Measurements from ENCODE around the gene DLK2.
"Not testable (repeated sequence)": the region's sequence is repeated elsewhere in the genome, so short reads cannot be mapped to it uniquely, and the experiment has no call there.

The DLK2 gene

DNA sequence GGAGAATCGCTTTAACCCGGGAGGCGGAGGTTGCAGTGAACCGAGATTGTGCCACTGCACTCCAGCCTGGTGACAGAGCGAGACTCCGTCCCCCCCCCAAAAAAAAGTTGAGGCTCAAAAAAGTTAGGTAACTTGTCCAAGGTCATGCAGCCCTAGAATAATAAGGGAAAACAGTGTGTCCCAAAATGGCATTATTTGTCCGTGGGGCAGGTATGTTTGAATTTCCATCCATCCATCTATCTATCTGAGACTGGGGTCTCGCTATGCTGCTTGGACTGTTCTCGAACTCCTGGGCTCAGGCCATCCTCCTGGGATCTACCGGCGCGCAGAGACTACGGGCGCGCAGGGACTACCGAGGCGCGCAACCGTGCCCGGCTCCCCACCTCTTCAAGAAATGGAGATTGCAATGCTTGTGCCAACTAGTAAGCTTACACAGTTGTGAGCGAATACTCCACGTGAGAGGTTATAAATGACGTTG, 28.4 kb downstream of the DLK2 start:
- no peak for DNase-seq

DNA sequence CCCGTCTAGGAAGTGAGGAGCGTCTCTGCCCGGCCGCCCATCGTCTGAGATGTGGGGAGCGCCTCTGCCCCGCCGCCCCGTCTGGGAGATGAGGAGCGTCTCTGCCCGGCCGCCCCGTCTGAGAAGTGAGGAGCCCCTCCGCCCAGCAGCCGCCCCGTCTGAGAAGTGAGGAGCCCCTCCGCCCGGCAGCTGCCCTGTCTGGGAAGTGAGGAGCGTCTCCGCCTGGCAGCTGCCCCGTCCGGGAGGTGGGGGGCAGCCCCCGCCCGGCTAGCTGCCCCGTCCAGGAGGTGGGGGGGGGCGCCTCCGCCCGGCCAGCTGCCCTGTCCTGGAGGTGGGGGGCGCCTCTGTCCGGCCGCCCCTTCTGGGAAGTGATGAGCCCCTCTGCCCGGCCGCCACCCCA, 30.3 kb downstream of the DLK2 start:
- DNase-seq, result not testable (repeated sequence)

DNA sequence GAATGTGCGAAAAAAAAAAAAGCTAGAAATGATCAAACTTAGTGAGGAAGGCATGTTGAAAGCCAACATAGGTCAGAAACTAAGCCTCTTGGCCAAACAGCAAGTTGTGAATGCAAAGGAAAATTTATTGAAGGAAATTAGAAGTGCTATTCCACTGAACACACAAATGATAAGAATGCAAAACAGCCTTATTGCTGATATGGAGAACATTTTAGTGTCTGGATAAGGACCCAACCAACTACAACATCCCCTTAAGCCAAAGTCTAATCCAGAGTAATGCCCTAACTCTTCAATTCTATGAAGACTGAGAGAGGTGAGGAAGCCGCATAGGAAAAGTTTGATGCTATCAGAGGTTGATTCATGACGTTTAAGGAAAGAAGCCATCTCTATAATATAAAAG, 33.5 kb downstream of the DLK2 start:
- DNase-seq, result no peak

DNA sequence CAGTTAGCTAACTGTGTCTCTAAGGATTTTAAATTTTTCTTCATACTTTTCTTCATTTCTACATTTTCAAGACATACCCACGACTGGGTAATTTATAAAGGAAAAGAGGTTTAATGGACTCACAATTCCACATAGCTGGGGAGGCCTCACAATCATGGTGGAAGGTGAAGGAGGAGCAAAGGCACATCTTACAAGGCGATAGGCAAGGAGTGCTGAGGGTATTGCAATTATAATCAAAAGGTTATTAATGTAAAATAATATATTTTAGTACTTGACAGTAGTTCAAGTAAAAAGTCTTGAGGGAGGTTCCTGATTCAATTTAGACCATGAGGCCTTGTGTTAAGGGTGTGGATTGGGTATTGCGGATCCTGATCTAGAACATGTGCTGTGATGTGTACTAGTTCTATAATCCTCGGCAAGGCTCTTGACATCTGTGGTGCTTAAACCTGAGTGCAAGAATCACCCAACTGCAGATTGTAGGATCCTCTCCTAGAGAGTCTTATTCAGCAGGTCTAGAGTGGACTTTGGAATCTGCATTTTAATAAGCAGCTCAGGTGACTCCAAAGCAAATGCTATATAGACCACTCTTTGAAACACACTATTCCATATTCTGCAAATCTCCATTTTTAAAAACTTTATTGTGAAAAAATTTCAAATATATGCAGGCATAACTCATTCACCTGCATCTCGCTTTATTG, 35.2 kb downstream of the DLK2 start:
- DNase-seq, result no peak

DNA sequence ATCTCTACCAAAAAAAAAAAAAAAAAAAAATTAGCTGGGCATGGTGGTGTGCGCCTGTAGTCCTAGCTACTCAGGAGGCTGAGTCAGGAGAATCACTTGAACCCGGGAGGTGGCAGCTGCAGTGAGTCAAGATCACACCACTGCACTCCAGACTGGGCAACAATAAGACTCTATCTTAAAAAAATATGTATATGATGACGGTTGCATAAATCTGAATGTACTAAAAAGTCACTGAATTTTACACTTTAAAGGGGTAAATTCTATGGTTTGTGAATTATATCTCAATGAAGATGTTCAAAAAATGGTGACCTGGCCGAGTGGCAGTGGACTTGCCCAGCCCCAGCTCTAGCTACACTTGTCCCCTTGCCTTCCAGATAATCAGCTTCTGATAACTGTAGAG, 38.4 kb downstream of the DLK2 start:
- no peak for DNase-seq

DNA sequence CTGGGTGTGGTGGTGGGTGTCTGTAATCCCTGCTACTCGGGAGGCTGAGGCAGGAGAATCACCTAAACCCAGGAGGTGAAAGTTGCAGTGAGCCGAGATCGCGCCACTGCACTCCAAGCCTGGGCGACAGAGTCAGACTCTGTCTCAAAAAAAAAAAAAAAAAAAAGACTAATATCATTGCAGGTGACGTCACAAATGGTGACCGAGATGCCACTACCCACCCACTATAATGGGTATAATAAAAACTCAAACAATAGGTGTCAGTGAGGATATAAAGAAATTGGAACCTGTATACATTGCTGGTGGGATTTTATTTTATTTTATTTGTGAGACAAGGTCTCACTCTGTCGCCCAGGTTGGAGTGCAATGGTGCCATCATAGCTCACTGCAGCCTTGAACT, 40.1 kb downstream of the DLK2 start:
- not testable (repeated sequence) for DNase-seq

DNA sequence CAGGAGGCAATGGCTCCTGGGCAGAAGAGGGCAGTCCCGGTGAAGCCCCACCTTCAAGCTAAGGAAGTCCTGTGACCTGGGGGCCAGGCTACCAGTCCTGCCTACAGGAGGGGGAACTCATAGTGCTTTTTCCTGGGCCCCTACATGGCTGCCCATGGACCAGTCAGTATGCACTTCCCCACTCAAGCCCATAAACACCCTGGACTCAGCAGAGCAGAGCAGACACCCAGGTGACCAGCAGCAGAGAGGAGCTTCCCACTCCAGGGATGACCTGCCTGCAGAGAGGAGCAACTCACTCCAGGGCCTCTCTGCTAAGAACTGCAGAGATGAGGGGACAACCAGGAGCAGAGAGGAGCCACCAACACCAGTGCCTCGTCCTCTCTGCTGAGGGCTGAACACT, 42.3 kb downstream of the DLK2 start:
- DNase-seq, result no peak

DNA sequence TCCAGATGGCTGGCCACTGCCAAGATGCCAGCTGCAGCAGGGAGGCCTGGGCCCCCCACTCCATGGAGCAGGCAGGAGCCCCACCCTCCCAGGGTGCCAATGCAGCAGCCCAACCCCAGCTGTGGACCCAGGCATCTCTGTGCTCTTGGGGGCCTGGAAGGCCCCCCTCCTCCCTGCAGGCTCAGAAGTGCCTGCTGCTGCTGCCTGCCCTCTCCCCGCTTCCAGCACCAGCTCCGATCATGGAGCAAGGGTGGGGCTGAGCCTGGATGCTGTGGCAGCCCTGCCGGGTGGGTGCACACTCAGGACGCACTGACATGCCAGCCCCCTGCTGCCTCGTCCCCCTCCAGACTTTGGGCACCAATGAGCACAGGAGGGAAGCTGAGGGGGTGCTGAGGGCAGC, 42.8 kb downstream of the DLK2 start:
- DNase-seq, result no peak

DNA sequence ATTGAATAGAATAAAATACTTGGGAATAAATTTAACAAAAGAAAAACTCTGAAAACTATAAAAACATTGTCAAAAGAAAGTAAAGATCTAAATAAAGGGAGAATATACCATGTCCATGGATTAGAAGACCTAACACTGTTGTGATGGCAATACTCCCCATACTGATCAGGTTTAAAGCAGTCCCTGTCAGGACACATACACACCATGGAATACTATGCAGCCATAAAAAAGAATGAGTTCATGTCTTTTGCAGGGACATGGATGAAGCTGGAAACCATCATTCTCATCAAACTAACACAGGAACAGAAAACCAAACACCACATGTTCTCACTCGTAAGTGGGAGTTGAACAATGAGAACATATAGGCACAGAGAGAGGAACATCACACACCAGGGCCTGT, 44.6 kb downstream of the DLK2 start:
- not testable (repeated sequence) for DNase-seq

DNA sequence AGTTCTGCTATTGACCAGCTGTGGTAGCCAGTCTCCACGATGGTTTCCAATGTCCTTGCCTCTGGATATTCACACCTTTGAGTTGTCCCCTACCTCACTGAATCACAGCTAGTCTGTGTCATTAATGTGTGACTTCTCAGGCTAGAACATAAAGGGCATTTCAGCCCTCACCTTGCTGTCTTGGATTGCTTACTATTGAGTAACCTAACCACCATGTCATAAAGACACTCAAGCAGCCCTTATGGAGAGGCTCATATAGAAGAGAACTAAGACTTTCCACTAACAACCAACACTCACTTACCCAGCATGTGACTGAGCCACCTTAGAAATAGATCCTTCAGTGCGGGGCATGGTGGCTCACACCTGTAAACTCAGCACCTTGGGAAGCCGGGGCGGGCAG, 47.1 kb downstream of the DLK2 start:
- no peak for DNase-seq

DNA sequence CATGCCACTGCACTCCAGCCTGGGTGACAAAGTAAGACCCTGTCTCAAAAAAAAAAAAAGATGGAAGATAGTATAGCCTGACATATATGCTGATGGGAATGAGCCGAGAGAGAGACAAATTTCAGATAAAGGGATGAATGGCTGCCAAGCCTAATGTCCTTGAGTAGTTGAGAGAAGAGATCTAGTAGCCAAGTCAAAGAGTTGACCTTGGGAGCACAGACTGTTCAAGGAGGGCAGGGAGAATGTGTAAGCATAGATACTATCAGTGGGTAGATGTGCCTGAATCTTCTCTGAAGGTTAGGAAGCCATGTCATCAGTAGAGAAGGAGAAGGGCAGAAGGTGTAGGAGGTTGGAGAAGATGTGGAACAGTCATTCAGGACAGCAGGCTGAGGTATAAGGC, 48.1 kb downstream of the DLK2 start:
- no peak for DNase-seq

DNA sequence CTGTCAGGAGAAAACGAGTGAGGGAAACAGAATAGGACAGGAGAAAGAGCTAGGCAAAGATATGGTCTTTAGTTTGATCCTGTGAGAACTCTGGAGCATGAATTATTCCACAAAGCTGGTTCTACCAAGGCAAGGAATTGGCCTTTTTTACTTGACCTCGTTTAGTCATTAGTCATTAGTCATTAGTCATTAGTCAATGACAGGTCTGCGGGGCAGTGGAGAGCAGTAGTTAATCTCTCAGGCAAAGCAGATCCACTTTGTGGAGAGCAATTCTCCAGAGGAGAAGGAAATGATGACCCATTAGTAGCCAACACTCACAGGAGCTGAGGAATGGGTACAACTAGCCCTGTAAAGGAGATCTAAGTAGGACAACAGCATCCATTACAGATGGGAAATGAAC, 50.0 kb downstream of the DLK2 start:
- DNase-seq, result peak; percentile 10

DNA sequence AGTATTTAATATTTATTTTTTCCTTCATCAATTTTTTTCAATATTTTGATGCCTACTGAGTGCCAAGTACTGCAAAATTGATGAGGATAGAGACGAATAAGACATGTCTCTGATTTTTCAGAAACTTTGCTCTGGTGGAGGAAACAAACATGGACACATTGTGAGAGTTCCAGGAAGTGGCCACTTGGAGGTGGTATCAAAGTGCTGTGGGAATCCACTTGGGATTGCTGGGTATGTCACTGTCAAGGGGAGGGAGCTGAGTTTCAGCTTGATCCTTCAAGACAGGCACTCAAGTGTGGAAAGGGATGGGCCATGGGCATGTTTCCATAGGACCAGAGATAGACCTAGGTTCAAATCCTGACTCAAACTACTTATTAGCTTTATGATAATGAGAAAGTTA, 52.5 kb downstream of the DLK2 start:
- no peak for DNase-seq

DNA sequence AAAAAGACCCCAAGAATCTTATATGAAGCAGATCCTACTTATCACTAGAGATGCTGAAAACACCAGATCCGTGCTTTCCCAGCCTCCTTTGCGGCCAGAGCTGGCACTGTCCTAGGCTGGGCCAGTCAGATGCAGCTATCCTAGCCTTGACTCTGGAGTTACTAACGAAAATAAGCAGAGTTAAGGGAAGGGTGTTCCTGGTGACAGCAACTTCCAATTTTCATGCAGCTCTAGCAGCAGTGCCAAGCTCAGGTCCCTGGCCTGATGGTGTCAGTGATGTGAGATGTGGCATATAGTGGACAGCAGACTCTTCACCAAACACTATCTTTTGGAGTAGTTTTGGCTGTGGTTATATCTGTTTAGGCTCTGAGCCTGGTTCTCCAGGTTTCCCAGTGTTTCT, 53.6 kb downstream of the DLK2 start:
- no peak for DNase-seq
